LHCN-M2 (cell line): ENCODE measurements around the gene YIF1A. TPM values are rescaled to one million over a fixed set of nuclear protein-coding genes. Genes with fewer than 3 reads are reported as not detected.
"Not testable (repeated sequence)": the region's sequence is repeated elsewhere in the genome, so short reads cannot be mapped to it uniquely, and the experiment has no call there.

ENCODE experiments used
- DNase-seq: peaks from one replicate; pipeline ENCODE4 v3.0.0-alpha.2; 2012; ENCODE audit warnings: low read depth
- total RNA-seq: library from RNA; depleted of rRNA; stranded (reverse); fragments of >200 nt; gene quantifications from 2 replicates; pipeline ENCODE4 v1.2.3, GENCODE V29; 2014

The YIF1A gene
- total RNA-seq, 1 experiment from 2014 or later, result 120 TPM

DNA sequence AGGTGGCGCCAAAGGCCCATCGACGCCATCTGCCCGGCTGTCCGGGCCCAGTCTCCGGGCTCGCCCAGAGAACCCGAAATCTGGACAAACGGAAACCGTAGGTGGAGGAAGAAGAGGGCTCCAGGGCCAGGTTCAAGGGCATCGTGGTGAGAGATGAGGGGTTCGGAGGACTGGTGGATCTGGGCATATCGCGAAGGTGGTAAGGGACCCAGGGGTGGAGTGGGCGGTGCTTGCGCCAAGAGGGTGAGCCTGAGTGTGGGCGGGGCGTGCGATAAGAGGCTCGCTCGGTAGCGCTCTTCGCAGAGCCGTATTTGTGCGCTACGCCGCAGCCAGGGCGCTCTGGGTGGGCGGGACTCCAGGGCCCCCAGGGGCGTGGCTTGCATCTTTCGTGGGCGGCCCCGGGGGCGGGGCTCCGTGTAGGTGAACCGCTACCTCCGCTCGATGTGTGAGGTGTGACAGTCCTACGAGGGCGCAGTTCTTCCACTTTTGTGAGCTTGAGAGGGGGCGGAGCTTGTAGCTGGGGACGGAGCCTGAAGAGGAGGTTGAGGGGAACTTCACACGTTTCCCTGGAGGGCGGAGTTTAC is 23.1 kb upstream of the YIF1A start:
- peak; percentile 84 for DNase-seq

DNA sequence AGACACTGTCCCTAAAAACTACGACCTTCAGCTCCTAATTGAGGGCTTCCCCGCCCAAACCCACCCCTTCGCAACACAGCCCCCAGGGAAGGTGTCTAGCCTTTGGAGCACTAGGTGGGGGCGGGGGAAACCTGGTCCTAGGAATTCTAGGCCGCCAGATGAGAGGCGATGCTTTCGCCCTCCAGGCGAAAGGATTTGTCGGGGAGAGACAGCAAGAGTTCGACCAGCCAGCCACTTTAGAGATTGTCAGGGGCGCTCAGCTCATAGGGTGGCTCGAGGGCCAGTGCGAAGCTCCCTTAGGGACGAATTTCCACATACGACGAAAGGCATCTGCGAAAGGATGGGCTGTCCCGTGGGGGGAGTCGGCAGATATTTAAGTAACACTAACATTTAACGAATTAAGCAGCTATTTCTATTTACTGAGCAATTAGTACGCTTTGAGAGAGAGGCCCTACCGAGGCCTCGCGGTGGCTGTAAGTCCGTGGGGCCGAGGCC is 22.6 kb upstream of the YIF1A start:
- no peak for DNase-seq

DNA sequence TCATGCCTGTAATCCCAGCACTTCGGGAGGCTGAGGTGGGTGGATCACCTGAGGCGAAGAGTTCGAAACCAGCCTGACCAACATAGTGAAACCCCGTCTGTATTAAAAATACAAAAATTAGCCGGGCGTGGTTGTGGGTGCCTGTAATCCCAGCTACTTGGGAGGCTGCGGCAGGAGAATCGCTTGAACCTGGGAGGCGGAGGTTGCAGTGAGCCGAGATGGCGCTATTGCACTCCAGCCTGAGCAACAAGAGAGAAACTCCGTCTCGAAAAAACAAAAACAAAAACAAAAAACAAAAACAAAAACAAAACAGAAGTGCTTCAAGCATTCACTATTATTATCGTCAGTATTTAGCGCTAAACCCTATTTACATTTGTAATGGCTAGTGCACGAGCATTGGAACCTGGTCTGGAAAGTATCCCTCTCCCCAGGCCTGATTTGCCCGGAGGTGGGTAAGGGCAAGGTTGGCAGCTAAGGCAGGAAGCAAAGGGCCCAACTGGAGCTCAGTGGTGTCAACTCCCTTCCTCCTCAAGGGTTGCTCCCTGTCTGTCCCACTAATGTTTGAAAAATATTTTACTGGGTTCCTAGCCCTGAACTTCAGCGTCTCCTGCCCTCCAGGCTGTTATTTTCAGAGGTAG is 22.0 kb upstream of the YIF1A start:
- DNase-seq, result not testable (repeated sequence)

DNA sequence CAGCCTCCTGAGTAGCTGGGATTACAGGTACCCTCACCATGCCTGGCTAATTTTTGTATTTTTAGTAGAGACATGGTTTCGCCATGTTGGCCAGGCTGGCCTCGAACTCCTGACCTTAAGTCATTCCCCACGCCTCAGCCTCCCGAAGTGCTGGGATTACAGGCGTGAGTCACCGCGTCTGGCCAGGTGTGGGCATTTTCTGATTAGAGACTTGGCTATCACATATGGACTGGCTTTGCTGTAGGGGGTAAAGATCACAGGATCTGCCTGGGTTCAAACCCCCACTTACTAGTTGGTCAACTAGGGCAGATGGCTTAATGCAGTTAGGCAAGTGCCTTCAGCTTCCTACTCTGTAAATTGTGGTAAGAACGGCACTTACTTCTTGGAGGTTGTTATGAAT is 21.4 kb upstream of the YIF1A start:
- no peak for DNase-seq

DNA sequence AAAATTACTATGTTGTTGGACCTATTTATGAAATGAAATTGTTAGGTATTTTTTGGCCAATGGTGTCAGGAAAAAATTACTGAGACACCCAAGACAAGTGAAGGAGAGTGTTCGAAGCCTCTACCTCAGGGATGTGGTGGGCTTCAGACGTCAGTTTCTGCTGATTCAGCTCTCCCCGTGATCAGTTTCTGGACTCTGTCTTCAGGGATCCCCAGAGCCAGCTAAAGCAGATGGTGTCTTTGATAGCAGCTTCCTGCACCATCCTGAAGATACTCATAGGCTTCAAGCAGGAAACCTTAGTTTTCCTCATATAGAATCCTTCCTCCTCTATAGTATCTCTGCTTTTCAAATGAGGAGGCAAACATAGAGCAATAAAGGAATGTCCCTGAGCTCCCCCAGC is 20.5 kb upstream of the YIF1A start:
- no peak for DNase-seq

DNA sequence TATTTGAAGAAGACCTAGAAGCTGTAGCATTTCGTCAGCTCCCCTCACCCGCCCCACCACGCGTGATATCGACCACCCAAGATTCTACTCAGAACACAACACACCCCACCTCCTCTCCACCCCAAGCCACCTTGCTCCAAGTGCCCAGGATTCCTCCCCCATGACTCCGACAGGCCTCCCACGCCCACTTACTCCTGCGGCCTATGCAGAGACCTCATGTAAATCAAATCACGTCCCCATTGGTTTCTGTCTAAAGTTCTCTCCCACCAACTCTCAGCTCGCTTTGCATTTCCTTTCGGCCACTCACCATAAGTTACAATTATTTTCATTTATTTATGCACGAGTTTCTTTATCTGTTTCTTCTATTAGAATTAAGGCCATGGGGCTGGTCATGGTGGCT is 13.7 kb upstream of the YIF1A start:
- no peak for DNase-seq

DNA sequence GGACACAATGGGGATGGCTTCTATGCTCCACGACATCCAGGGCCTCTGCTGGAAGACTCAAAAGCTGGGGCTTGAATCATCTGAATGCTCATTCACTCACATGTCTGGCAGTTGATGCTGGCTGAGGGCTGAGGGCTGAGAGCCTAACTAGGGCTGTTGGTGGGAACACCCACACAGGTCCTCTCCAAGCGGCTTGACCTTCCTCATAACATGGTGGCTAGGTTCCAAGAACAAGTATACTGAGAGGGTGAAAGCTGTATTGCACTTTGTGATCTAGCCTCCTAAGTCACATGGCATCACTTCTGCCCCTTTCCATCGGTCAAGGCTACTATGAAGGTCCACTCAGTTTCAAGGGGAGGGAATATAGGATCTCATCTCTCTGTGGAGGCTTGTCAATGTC is 10.2 kb upstream of the YIF1A start:
- DNase-seq, result no peak

DNA sequence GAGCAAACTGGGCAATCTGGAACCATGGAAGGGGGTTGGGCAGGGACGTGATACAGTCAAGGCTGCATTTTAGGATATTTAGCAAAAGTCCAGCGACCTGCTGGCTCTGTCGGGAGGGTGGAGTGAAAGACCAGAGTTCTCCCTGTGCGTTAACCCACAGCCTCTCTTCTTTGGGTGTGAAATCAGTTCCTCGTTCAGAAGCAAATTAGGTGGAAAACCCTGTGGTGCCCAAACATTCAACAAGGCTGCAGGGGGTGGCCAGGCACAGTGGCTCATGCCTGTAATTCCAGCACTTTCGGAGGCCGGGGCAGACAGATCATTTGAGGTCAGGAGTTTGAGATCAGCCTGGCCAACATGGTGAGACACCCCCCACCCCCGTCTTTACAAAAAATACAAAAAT is 8.7 kb upstream of the YIF1A start:
- no peak for DNase-seq

DNA sequence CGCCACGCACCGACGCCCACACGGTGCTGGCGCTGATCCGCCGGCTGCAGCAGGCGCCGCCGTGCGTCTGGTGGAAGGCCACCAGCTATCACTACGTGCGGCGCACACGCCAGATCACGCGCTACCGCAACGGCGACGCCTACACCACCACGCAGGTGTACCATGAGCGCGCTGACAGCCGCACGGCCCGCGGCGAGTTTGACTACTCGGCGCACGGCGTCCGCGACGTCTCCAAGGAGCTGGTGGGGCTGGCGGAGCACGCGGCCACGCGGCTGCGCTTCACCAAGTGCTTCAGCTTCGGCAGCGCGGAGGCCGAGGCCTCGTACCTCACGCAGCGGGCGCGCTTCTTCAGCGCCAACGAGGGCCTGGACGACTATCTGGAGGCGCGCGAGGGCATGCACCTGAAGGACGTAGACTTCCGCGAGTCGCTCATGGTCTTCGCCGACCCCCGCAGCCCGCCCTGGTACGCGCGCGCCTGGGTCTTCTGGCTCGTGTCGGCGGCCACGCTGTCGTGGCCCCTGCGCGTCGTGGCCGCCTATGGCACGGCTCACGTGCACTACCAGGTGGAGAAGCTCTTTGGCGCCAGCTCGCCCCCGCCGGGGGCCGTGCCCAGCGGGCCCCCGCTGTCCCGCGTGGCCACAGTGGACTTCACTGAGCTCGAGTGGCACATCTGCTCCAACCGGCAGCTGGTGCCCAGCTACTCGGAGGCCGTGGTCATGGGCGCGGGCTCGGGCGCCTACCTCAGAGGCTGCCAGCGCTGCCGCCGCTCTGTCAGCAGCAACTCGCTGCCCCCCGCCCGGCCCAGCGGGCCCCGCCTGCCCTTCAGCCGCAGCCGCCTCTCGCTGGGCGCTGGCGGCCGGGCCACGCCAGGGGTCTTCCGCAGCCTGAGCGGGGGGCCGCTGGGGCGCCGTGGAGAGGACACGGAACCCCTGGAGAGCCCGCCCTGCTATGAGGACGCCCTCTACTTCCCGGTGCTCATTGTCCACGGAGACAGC is 6.0 kb upstream of the YIF1A start:
- no peak for DNase-seq

DNA sequence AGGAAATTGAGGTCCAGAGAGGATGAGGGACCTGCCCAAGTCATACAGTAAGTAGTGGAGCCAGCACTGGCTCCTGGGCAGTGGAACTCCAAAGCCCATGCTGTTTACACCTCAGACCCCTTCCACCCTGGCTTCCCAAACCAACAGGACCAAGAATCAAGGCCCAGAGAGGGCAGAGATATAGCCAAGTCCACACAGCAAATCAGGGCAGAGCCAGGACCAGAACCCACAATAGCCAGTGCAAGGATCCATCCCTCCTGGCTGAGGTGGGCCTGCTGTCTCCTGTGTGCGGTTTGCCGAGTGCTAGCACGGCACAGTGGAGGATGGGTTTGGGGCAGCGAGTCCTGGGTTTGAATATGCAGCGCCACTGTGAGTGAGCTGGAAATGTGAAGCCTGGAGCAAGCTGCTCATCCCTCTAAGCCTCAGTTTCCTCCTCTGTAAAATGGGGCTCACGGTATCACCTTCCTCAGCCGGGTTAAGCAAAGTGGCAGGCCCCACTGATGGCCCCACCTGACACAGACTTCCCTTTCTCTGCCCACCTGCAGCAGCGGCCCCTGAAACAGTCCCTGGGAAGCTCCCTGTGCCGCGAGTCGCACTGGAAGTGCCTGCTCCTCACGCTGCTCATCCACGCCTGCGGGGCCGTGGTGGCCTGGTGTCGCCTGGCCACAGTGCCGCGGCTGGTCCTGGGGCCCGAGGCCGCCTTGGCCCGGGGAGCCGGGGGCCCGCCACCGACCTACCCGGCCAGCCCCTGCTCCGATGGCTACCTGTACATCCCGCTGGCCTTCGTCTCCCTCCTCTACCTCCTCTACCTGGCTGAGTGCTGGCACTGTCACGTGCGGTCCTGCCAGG is 5.1 kb upstream of the YIF1A start:
- no peak for DNase-seq

DNA sequence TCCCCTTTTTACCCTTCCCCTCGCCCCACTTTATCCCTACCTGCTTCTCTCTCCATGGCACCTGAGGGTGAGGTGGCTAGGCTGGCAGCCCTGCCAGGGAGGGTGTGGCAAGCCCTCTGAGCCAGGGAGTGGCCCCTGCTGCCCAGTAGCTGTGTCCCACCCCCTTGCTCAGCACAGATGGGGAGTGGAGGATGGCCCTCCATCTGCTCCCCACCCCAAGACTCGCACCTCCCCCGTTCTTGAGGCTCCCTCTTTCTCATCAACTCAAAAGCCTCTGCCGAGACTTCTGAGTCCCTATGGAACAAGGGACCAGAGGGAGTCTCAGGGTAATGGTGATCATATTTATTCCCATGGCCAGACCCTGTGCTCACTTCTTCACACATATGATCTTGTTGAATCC is 4.4 kb upstream of the YIF1A start:
- no peak for DNase-seq

DNA sequence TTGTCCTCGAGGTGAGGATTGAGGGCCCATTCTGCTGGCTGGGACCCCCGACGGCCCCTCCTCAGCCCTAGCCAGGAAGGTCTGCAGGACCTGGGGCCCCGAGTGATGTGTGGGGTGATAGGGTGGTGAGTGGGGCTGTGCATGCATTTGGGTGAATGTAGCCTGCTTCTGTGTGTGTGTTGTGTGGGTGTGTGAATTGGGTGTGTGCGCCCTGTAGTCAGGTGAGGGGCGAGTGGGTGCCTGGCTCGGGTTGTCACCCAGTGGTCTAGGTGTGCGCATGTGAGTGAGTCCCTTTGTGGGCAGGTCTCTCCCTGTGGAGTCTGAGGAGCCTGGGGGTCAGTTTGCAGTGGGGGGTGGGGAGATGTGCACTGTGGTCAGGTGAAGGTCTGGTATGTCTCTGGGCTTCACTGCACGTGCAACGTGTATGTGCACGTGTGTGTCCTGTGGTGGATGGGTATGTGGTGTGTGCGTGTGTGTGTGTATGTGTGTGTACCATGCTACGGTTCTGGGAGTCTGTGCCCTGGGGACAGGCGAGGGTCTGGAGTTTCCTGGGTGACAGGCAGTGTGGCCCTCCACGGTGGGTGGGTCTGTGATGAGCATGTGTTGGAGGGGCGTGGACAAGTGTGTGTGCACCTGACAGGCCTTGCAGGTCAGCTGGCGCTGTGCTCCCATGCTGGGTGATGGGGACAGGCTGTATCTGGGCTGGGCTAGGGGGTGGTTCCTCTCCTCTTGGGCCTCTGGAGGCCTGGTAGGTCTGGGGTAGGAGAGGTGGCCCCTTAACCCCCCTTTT is 3.8 kb upstream of the YIF1A start:
- DNase-seq, result no peak

DNA sequence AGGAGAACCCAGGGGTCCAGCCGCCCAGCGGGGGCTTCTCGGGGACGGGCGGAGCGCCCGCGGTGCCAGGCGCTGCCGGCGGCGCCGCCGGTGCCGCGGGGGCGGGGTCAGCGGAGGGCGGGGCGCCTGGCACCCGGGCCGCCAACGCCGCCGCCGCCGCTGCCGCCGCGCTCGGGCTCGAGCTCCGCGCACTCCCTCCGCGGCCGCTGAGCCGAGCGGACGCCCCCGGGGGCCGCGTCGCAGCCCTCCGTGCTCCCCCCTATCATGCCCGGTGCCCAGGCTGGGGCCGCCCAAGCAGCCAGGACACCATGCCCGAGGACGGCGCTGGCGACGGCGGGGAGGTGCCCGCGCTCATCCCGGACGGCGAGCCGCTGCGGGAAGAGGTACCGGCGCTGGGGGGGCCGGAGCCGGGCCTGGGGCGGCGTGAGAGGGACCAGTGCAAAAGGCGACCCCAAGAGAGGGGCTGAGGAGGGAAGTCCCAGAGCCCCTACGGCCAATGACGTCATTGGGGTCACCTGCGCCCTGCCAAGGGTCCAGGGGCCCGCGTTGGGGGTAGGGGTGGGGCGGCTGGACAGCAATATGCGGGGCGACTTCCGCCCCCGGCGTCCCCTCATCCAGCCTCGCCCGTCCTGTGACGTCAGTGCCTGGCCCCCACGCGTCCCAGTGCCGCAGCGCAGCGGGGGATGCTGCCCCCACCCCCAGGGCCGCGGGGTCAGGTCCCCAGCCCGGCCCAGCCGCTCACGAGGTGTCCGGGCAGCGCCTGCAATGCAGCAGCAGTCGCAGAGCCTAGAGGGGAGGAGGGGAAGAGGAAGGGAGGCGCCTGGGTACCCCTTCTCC is 3.0 kb upstream of the YIF1A start, which contains the start of gene TMEM151A:
TSS of gene TMEM151A (plus strand) at position 189 of the 837 bp plus-strand sequence. CDS start at position 309, 120 bp downstream.
- DNase-seq, result no peak

DNA sequence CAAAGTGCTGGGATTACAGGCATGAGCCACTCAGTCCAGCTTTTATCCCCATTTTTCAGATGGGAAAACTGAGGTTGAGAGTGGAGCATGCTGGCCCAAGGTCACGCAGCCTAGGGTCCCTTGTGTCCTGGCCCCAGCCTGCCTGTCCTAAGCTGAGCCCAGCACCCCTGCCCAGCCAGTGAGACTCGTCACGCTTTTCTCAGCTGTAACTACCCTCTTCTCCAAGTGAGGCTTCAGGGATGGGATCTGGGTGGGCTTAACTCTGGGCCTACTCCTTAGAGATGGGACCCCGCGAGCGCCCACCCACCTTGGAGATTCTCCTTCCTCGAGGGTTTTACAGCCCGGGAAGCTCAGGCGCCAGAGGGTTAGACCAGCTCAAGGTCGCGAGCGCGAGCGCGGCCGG is 2.4 kb upstream of the YIF1A start:
- DNase-seq, result no peak

DNA sequence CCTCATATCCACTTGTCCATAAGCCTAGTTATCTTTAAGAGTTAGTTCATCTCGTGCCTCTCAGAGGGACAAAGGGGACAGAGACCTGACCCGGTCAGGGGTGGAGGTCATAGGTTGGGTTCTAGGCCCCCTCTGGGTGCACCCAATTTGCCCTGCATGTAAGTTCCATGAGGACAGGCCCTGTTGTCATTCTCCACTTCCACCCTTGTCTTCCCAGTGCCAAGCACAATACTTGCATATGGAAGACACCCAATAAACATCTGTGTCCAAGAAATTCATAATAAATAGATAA is 1.3 kb upstream of the YIF1A start:
- no peak for DNase-seq

DNA sequence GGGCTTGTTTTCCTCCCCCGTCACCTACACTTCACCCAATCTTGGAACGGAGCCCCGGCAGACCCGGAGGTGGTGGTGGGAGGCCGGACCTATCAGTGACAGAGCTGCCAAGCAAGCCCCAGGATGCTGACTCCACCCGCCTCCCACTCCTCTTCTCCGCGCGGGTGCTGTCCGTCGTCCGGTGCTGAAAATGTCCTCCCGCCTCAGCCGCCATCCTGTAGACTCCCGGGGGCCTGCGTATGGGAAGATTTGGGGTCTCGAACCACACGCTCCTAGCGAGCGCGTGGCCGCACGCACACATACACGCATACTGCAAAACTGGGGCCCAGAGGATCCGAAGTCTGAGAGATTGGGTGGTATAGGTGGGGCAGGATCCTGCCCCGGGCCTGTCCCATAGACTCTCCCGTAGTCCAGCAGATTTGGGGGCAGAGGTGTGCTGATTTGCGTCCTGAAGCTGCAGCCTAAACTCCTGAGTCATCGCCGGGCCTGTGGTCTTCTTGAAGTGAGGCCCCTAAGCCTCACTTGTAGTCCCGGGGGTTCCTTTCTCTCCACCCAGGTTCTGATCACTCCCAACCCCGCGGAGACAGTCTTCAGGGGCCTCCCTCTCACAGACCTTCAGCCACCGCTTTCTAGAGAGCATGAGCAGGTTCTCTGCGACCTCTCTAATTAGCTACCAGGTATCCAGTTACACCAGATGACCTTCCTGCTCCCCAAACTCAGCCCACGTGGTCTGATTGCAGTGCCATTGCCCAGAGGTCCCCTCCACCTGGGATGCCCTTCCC is 796 bp upstream of the YIF1A start:
- no peak for DNase-seq

DNA sequence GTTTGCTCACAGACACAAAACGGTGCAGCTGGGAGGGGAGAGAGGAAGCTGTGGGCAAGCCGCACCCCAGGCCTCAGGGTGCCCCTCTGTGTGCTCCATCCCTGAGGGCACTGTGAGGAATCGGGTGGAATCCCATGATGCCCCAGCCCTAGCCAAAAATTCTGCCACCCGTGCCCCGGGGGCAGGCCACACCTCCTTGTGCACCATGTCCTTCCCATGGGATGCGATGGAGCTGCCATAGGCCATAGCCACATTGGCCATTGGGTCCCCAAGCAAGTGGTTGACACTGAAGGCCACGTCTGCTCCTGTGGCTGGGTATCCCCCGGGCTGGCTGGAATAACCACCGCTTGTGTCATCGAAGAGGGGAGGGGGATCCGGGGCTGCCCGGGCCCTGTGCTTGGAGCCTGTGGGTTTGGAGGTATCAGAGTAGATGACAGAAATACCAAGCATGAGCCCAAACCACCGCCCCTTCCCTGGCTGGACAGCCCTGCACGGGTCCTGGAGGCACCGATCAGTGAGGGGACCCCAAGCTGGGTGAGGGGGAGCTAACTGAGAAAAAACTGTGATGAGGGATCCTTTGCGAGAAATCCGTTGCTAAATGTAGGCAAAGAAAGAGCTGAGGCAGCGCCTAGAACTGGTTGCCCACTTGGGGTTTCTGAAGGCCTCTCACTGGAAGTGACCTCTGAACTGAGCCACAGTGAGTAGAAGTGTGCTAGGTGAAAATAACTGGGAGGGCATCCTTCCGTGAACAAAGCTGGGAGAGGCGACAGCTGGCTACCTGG is 863 bp downstream of the YIF1A start:
- no peak for DNase-seq

DNA sequence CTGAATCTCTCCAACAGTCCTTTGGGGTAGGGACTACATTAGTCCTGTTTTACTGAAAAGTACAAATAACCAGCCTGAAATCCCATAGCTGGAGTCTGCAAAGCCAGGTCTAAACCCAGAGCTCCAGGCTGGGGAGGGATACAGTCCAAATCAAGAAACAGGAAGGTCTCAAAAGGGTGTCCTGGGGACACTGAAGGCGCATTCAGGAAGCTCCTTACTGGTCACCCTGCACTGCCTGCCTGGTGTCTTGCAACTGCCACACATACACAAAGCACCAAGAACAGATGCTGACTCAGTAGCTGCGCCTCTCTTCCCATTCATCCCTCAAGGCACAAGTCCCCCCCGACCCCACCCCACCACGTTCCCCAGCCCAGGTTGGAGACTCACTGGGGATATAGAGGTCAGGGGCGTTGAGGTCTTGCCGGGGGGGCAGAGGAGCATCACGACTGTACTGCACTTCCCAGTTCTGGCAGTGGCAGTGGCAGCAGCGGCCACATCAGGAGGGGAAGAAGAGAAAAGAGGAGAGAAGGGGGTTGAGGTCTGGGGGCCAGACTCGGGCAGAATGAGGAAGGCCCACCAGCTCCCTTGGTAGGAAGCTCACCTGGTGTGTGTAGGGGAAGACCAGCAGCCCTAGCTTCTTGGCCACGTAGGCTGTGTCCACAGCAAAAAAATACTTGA is 1.6 kb downstream of the YIF1A start:
- DNase-seq, result no peak
